GM18502 (cell line): ENCODE measurements around the gene UPK3BL2.
"Not testable (repeated sequence)": the region's sequence is repeated elsewhere in the genome, so short reads cannot be mapped to it uniquely, and the experiment has no call there.

Experiments
- ATAC-seq: cut with Tn5 transposase; IDR thresholded peaks from one replicate; pipeline ENCODE4 v1.9.1; 2021; ENCODE audit warnings: mild to moderate bottlenecking; ENCODE audit not compliant: unreplicated experiment, poor library complexity

The UPK3BL2 gene

GRCh38 chr7:102496861-102497260, 46.6 kb downstream of the UPK3BL2 start:
- ATAC-seq: not testable (repeated sequence)

- ATAC-seq: peak; percentile 66
Measured at GRCh38 chr7:102494473-102495149, 48.9 kb downstream of the UPK3BL2 start.

- not testable (repeated sequence) for ATAC-seq
Measured at GRCh38 chr7:102494026-102494425, 49.5 kb downstream of the UPK3BL2 start.

GRCh38 chr7:102493220-102493935, 50.1 kb downstream of the UPK3BL2 start:
- peak; percentile 35 for ATAC-seq

GRCh38 chr7:102490529-102491075, 52.9 kb downstream of the UPK3BL2 start:
- ATAC-seq: peak; percentile 62
